ENCODE measurements around the gene JMJD6. TPM values are rescaled to one million over a fixed set of nuclear protein-coding genes. Genes with fewer than 3 reads are reported as not detected.
A peak's percentile ranks its signal among the peaks of the same experiment; 100 is the strongest.

JMJD6 gene
- total and polyA plus RNA-seq, 9 of the 15 experiments (the other 6 are each of a cell fraction or from before 2014, with no cell fraction given): 2.5 to 52.3 (median 36.3) TPM

DNA sequence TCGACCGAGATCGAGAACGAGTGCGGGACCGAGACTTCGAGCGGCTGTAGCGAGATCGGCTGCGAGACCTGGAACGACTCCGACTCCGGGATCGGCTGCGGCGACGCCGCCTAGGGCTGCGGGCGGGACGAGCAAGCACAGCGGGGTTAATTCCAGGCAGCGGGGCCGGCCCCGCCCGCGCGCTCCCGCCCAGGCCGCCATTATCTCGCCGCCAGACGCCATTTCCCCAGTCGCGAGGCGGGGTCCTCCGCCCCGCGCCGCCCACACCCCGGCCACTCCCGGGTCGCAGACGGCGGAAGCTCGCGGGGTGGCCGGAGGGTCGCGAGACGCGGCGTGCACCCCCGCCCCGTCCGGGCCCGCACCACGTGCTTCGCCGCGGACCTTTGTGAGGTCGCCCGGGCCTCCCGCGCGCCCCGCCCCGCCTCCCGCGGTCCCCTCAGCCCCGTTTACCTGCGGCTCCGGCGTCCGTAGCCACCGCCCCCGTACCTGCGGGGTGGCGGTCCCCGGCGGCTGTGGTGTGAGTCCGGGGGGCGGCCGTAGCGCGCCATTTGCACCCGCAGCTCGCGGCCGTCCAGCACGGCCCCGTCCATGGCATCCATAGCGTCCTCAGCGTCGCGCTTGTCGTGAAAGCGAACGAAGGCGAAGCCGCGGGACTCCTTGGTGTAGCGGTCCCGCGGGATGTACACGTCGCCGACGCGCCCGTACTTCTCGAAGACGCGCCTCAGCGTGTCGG is 10.1 kb upstream of the JMJD6 start (continued):
- TF ChIP-seq PRMT5 (CRISPR knock-in tag; IDR thresholded peaks at IDR 0.05) (0 out of 2 replicates have a peak, but pooled peaks have one; percentile 11), SP2 (IDR thresholded peaks at IDR 0.05; ENCODE audit: extremely low read depth, low read depth, low read length, poor library complexity, severe bottlenecking) (no peak), GATAD2B (IDR thresholded peaks at IDR 0.05; ENCODE audit: borderline replicate concordance) (peak; percentile 78), E2F3 (CRISPR knock-in tag; IDR thresholded peaks at IDR 0.05) (peak; percentile 83), POLR2AphosphoS2 (IDR thresholded peaks at IDR 0.05; ENCODE audit: low read length) (peak; percentile 38; the same call in 1 of the 2 replicates), FOXJ3 (CRISPR knock-in tag; IDR thresholded peaks at IDR 0.05) (no peak), ZSCAN32 (CRISPR knock-in tag; IDR thresholded peaks at IDR 0.05) (no peak), MAFG (tag; conservative IDR thresholded peaks at IDR 0.05) (no peak), BMI1 (IDR thresholded peaks at IDR 0.05; ENCODE audit: low read length) (no peak), RBM22 (IDR thresholded peaks at IDR 0.05; ENCODE audit: low read depth, low read length, poor library complexity, severe bottlenecking) (peak; percentile 99), SLC30A9 (CRISPR knock-in tag; IDR thresholded peaks at IDR 0.05) (no peak), HSF4 (CRISPR knock-in tag; IDR thresholded peaks at IDR 0.05; ENCODE audit: borderline replicate concordance) (no peak), PURB (CRISPR knock-in tag; IDR thresholded peaks at IDR 0.05; ENCODE audit: low read depth) (no peak), LEF1 (IDR thresholded peaks at IDR 0.05) (no peak), ZNF717 (CRISPR knock-in tag; IDR thresholded peaks at IDR 0.05) (no peak), CSDE1 (IDR thresholded peaks at IDR 0.05) (no peak), ZFP30 (CRISPR knock-in tag; IDR thresholded peaks at IDR 0.05; ENCODE audit: borderline replicate concordance) (no peak)
- TF ChIP-seq, protein P1, sequence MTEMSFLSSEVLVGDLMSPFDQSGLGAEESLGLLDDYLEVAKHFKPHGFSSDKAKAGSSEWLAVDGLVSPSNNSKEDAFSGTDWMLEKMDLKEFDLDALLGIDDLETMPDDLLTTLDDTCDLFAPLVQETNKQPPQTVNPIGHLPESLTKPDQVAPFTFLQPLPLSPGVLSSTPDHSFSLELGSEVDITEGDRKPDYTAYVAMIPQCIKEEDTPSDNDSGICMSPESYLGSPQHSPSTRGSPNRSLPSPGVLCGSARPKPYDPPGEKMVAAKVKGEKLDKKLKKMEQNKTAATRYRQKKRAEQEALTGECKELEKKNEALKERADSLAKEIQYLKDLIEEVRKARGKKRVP (CRISPR knock-in tag; IDR thresholded peaks at IDR 0.05): no peak
- TF ChIP-seq, protein P2, sequence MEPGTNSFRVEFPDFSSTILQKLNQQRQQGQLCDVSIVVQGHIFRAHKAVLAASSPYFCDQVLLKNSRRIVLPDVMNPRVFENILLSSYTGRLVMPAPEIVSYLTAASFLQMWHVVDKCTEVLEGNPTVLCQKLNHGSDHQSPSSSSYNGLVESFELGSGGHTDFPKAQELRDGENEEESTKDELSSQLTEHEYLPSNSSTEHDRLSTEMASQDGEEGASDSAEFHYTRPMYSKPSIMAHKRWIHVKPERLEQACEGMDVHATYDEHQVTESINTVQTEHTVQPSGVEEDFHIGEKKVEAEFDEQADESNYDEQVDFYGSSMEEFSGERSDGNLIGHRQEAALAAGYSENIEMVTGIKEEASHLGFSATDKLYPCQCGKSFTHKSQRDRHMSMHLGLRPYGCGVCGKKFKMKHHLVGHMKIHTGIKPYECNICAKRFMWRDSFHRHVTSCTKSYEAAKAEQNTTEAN (CRISPR knock-in tag; IDR thresholded peaks at IDR 0.05): no peak; the same call in 1 of the 2 replicates
- TF ChIP-seq, protein P3, sequence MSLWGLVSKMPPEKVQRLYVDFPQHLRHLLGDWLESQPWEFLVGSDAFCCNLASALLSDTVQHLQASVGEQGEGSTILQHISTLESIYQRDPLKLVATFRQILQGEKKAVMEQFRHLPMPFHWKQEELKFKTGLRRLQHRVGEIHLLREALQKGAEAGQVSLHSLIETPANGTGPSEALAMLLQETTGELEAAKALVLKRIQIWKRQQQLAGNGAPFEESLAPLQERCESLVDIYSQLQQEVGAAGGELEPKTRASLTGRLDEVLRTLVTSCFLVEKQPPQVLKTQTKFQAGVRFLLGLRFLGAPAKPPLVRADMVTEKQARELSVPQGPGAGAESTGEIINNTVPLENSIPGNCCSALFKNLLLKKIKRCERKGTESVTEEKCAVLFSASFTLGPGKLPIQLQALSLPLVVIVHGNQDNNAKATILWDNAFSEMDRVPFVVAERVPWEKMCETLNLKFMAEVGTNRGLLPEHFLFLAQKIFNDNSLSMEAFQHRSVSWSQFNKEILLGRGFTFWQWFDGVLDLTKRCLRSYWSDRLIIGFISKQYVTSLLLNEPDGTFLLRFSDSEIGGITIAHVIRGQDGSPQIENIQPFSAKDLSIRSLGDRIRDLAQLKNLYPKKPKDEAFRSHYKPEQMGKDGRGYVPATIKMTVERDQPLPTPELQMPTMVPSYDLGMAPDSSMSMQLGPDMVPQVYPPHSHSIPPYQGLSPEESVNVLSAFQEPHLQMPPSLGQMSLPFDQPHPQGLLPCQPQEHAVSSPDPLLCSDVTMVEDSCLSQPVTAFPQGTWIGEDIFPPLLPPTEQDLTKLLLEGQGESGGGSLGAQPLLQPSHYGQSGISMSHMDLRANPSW (CRISPR knock-in tag; IDR thresholded peaks at IDR 0.05): peak; percentile 80
- TF ChIP-seq, protein P4, sequence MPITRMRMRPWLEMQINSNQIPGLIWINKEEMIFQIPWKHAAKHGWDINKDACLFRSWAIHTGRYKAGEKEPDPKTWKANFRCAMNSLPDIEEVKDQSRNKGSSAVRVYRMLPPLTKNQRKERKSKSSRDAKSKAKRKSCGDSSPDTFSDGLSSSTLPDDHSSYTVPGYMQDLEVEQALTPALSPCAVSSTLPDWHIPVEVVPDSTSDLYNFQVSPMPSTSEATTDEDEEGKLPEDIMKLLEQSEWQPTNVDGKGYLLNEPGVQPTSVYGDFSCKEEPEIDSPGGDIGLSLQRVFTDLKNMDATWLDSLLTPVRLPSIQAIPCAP (CRISPR knock-in tag; IDR thresholded peaks at IDR 0.05; ENCODE audit: borderline replicate concordance): no peak
- TF ChIP-seq, protein P5, sequence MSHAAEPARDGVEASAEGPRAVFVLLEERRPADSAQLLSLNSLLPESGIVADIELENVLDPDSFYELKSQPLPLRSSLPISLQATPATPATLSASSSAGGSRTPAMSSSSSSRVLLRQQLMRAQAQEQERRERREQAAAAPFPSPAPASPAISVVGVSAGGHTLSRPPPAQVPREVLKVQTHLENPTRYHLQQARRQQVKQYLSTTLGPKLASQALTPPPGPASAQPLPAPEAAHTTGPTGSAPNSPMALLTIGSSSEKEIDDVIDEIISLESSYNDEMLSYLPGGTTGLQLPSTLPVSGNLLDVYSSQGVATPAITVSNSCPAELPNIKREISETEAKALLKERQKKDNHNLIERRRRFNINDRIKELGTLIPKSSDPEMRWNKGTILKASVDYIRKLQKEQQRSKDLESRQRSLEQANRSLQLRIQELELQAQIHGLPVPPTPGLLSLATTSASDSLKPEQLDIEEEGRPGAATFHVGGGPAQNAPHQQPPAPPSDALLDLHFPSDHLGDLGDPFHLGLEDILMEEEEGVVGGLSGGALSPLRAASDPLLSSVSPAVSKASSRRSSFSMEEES (CRISPR knock-in tag; IDR thresholded peaks at IDR 0.05): no peak
